ENCODE measurements around the gene SREK1IP1.

The SREK1IP1 gene

GRCh38 chr5:64788156-64788555 is 19.7 kb upstream of the SREK1IP1 start:
- no peaks in the 10 kb centered on the region for H4K20me1 ChIP-seq (ENCODE audit: insufficient read depth, low read length)

GRCh38 chr5:64786372-64786771 is 17.9 kb upstream of the SREK1IP1 start:
- H3K9ac ChIP-seq (ENCODE audit: low read length): no peak overlapping the region

More at GRCh38 chr5:64788156-64788555, 19.7 kb upstream of the SREK1IP1 start:
- H3K27me3 ChIP-seq (ENCODE audit: low read depth, low read length): no peaks in the 10 kb centered on the region
- H3K4me3 ChIP-seq (ENCODE audit: low read length): no peak overlapping the region
- no peak for TF ChIP-seq EZH2phosphoT487 (IDR thresholded peaks at IDR 0.05; ENCODE audit: low read depth)
- TF ChIP-seq, protein P1, sequence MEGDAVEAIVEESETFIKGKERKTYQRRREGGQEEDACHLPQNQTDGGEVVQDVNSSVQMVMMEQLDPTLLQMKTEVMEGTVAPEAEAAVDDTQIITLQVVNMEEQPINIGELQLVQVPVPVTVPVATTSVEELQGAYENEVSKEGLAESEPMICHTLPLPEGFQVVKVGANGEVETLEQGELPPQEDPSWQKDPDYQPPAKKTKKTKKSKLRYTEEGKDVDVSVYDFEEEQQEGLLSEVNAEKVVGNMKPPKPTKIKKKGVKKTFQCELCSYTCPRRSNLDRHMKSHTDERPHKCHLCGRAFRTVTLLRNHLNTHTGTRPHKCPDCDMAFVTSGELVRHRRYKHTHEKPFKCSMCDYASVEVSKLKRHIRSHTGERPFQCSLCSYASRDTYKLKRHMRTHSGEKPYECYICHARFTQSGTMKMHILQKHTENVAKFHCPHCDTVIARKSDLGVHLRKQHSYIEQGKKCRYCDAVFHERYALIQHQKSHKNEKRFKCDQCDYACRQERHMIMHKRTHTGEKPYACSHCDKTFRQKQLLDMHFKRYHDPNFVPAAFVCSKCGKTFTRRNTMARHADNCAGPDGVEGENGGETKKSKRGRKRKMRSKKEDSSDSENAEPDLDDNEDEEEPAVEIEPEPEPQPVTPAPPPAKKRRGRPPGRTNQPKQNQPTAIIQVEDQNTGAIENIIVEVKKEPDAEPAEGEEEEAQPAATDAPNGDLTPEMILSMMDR (IDR thresholded peaks at IDR 0.05; ENCODE audit: low read depth, low read length): no peak
- no peak overlapping the region for H3K27ac ChIP-seq (ENCODE audit: low read length)
- H2AFZ ChIP-seq (ENCODE audit: low read depth, low read length): no peak overlapping the region
- no peaks in the 10 kb centered on the region for H3K36me3 ChIP-seq (replicated peaks; ENCODE audit: low read depth, low read length)
- H3K4me1 ChIP-seq (ENCODE audit: low read length): no peaks in the 10 kb centered on the region
- no peaks in the 10 kb centered on the region for H3K79me2 ChIP-seq (ENCODE audit: low read length)
- no peak overlapping the region for H3K9ac ChIP-seq (ENCODE audit: low read length)
- H3K9me3 ChIP-seq (ENCODE audit: insufficient read depth, low read length): no peaks in the 10 kb centered on the region
- H3K4me2 ChIP-seq (ENCODE audit: low read length): no peak overlapping the region

DNA sequence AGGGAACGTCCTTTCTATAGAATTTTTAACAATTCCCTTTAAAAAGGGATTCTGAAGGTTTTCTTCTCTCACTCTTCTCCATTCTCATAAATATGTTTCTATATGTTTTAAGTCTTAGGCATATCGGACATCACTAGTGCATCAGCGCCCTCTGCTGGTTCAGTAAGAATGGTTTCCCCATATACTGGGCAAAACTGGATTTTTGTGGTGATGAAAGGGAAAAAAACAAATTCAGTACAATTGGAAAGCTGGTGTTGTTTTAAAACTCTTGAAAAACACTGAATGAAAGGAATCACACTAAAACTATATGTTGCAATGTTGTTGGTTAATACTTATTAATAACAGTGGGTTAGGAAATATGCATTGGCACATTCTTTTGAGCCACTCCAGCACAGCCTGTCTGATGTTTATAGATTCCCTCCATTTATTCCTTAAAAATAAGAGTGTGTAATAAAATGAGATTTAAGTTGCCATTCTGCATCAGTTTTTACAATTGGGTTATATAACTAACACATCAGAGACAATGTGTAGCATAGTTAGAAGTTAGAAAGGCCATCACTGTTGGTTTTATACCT is 16.0 kb upstream of the SREK1IP1 start:
- no peaks in the 10 kb centered on the region for H3K79me2 ChIP-seq (ENCODE audit: low read length)
- H3K9ac ChIP-seq (ENCODE audit: low read length): no peak overlapping the region
- TF ChIP-seq, protein P1 (IDR thresholded peaks at IDR 0.05; ENCODE audit: low read depth, low read length): peak; percentile 79
- no peak for TF ChIP-seq EZH2phosphoT487 (IDR thresholded peaks at IDR 0.05; ENCODE audit: low read depth)
- H3K4me3 ChIP-seq (ENCODE audit: low read length): no peak overlapping the region
- H4K20me1 ChIP-seq (ENCODE audit: insufficient read depth, low read length): no peaks in the 10 kb centered on the region
- no peaks in the 10 kb centered on the region for H3K9me3 ChIP-seq (ENCODE audit: insufficient read depth, low read length)
- H3K27ac ChIP-seq (ENCODE audit: low read length): no peak overlapping the region
- H3K4me1 ChIP-seq (ENCODE audit: low read length): no peaks in the 10 kb centered on the region
- H3K27me3 ChIP-seq (ENCODE audit: low read depth, low read length): no peaks in the 10 kb centered on the region
- no peak overlapping the region for H3K4me2 ChIP-seq (ENCODE audit: low read length)
- H3K36me3 ChIP-seq (replicated peaks; ENCODE audit: low read depth, low read length): no peaks in the 10 kb centered on the region
- H2AFZ ChIP-seq (ENCODE audit: low read depth, low read length): no peak overlapping the region

More at GRCh38 chr5:64786372-64786771, 17.9 kb upstream of the SREK1IP1 start:
- Histone ChIP-seq H3K27ac (ENCODE audit: low read length) (no peak overlapping the region), H3K36me3 (replicated peaks; ENCODE audit: low read depth, low read length) (no peaks in the 10 kb centered on the region), H4K20me1 (ENCODE audit: insufficient read depth, low read length) (no peaks in the 10 kb centered on the region), H3K9me3 (ENCODE audit: insufficient read depth, low read length) (no peaks in the 10 kb centered on the region), H3K4me3 (ENCODE audit: low read length) (no peak overlapping the region), H3K4me1 (ENCODE audit: low read length) (no peaks in the 10 kb centered on the region), H3K4me2 (ENCODE audit: low read length) (no peak overlapping the region), H3K79me2 (ENCODE audit: low read length) (no peaks in the 10 kb centered on the region), H2AFZ (ENCODE audit: low read depth, low read length) (no peak overlapping the region), H3K27me3 (ENCODE audit: low read depth, low read length) (no peaks in the 10 kb centered on the region)
- no peak for TF ChIP-seq EZH2phosphoT487 (IDR thresholded peaks at IDR 0.05; ENCODE audit: low read depth)
- TF ChIP-seq, protein P1 (IDR thresholded peaks at IDR 0.05; ENCODE audit: low read depth, low read length): no peak

GRCh38 chr5:64775291-64775690 is 6.8 kb upstream of the SREK1IP1 start:
- TF ChIP-seq EZH2phosphoT487 (IDR thresholded peaks at IDR 0.05; ENCODE audit: low read depth): no peak
- TF ChIP-seq, protein P1 (IDR thresholded peaks at IDR 0.05; ENCODE audit: low read depth, low read length): no peak
- H3K9me3 ChIP-seq (ENCODE audit: insufficient read depth, low read length): no peaks in the 10 kb centered on the region
- H3K4me3 ChIP-seq (ENCODE audit: low read length): no peak overlapping the region
- no peak overlapping the region for H3K9ac ChIP-seq (ENCODE audit: low read length)
- no peaks in the 10 kb centered on the region for H4K20me1 ChIP-seq (ENCODE audit: insufficient read depth, low read length)
- H3K36me3 ChIP-seq (replicated peaks; ENCODE audit: low read depth, low read length): no peaks in the 10 kb centered on the region
- H3K4me1 ChIP-seq (ENCODE audit: low read length): no peaks in the 10 kb centered on the region
- no peak overlapping the region for H3K4me2 ChIP-seq (ENCODE audit: low read length)
- H3K27me3 ChIP-seq (ENCODE audit: low read depth, low read length): no peaks in the 10 kb centered on the region
- H3K79me2 ChIP-seq (ENCODE audit: low read length): peaks cover 7% of the 10 kb centered on the region
- no peak overlapping the region for H3K27ac ChIP-seq (ENCODE audit: low read length)
- H2AFZ ChIP-seq (ENCODE audit: low read depth, low read length): no peak overlapping the region
